Fibroblast of pulmonary artery (primary cell): Measurements from ENCODE around the gene MPHOSPH10.
"Not testable (repeated sequence)": the region's sequence is repeated elsewhere in the genome, so short reads cannot be mapped to it uniquely, and the experiment has no call there.

ENCODE experiments used
- DNase-seq: peaks from one replicate; pipeline ENCODE4 v3.0.0-alpha.2; 2010; ENCODE audit warnings: low read depth
- H3K4me3 ChIP-seq: replicated peaks from 2 replicates; pipeline ENCODE4 v1.5.1; 2011; ENCODE audit warnings: low read depth, mild to moderate bottlenecking, control low read depth, low read length, moderate library complexity
- TF ChIP-seq, protein P1 (sequence below): IDR thresholded peaks from 2 replicates; pipeline ENCODE4 v1.5.1; 2011; ENCODE audit warnings: mild to moderate bottlenecking, control low read depth, low read length, inconsistent platforms; ENCODE audit errors: missing control alignments

The MPHOSPH10 gene

DNA sequence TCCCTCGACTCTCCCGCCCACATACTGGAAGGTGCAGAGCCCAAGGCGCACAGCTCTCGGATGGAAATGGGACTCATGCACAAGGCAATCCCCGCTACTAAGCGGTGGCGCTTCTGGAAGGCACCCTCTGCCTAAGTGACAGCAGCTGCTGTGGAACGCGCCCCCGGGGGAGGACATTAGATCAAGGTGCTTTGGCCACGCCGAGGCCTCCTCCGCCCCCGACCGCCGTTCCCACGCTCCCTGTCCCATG lies 607 bp upstream of the MPHOSPH10 start:
- TF ChIP-seq, protein P1, sequence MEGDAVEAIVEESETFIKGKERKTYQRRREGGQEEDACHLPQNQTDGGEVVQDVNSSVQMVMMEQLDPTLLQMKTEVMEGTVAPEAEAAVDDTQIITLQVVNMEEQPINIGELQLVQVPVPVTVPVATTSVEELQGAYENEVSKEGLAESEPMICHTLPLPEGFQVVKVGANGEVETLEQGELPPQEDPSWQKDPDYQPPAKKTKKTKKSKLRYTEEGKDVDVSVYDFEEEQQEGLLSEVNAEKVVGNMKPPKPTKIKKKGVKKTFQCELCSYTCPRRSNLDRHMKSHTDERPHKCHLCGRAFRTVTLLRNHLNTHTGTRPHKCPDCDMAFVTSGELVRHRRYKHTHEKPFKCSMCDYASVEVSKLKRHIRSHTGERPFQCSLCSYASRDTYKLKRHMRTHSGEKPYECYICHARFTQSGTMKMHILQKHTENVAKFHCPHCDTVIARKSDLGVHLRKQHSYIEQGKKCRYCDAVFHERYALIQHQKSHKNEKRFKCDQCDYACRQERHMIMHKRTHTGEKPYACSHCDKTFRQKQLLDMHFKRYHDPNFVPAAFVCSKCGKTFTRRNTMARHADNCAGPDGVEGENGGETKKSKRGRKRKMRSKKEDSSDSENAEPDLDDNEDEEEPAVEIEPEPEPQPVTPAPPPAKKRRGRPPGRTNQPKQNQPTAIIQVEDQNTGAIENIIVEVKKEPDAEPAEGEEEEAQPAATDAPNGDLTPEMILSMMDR = no peak
- DNase-seq = no peak
- H3K4me3 ChIP-seq = peak overlapping the region; percentile 95

DNA sequence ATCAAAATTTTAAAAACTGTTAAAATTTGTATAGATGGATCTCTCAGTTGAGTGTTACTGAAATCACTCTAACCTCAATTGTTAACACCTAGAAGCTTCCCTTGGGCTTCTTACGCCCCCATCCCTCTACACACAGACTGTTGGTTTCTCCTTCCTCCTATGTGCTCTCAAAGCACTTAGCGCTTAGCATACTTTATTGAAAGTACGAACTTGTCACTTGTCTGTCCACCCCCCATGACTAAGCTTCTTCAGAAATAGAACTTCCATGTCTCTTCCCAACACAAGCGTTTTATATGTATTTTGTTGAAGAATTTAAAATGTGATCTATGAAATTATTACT lies 441 bp downstream of the MPHOSPH10 start:
- TF ChIP-seq, protein P1 = no peak
- H3K4me3 ChIP-seq = peak overlapping the region; percentile 95
- DNase-seq = peak; percentile 27

DNA sequence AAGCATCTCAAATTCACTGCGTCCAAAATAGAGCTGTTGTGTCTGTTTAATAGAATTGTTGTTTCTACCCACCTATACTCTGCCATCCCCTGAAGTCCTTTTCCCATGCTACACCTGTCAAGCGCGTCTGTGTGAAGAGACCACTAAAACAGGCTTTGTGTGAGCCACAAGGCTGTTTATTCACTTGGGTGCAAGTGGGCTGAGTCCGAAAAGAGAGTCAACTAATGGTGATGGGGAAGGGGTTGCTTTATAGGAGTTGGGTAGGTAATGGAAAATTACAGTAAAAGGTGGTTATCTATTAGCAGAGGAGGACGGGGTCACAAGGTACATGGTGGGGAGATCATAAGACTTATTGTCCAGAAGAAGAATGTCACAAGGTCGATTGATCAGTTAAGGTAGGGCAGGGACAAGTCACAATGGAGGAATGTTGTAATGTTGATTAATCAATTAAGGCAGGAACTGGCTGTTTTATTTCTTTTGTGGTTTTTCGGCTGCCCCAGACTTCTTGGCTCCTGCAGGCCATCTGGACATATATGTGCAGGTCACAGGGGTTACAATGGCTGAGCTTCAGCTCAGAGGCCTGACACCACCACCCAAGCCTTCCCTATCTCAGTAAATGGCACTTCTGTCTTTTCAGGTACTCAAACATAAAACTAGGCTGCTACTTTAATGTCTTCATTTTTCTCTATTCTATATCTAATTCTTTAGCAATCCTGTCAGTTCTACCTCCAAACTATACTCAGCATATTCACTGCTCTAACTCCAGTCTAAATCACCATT lies 1.1 kb downstream of the MPHOSPH10 start:
- DNase-seq = not testable (repeated sequence)
- peak overlapping the region; percentile 95 for H3K4me3 ChIP-seq

GRCh38 chr2:71133603-71134002 lies 3.2 kb downstream of the MPHOSPH10 start:
- TF ChIP-seq, protein P1 = no peak
- H3K4me3 ChIP-seq = no peak overlapping the region
- DNase-seq = no peak

GRCh38 chr2:71136174-71136573 lies 5.7 kb downstream of the MPHOSPH10 start:
- TF ChIP-seq, protein P1 = no peak
- DNase-seq = no peak
- no peak overlapping the region for H3K4me3 ChIP-seq

- TF ChIP-seq, protein P1 = no peak
- DNase-seq = no peak
- no peak overlapping the region for H3K4me3 ChIP-seq
Measured at GRCh38 chr2:71143782-71144181, 13.3 kb downstream of the MPHOSPH10 start.

DNA sequence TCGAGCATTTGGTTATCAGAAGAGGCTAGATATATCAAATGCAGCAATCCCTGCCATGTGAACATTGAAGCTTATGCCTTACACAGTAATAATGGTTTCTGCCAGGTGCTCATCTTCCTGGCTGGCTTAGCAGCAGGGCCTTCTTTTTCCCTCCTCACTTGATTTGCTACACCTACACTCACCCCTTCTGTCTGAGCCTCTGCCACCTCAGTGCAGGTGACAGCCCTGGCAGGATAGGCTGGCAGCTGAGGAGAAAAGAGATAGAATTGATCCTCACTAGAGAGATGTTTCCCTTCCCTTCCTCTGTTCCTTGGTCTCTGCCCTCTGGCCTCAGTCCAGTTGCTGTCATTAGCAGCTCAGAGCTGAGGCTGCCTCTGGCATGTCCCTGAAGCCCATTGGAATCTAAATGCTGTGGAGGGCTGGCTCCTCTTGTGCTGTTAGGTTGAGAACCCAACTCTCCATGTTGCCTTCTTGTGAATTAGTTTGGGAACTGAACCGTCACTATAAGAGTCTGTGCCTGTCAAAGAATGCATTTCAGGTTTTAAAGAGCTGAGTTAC lies 18.2 kb downstream of the MPHOSPH10 start:
- DNase-seq = no peak
- TF ChIP-seq, protein P1 = no peak

More for the DNA sequence above, 18.2 kb downstream of the MPHOSPH10 start:
- H3K4me3 ChIP-seq = no peak overlapping the region
